GM19397 (cell line): Measurements from ENCODE around the gene HNF1A.
A peak's percentile ranks its signal among the peaks of the same experiment; 100 is the strongest.

Experiments used
- ATAC-seq: cut with Tn5 transposase; IDR thresholded peaks from one replicate; pipeline ENCODE4 v1.9.1; 2021; ENCODE audit warnings: mild to moderate bottlenecking, moderate library complexity; ENCODE audit not compliant: unreplicated experiment

HNF1A gene

DNA sequence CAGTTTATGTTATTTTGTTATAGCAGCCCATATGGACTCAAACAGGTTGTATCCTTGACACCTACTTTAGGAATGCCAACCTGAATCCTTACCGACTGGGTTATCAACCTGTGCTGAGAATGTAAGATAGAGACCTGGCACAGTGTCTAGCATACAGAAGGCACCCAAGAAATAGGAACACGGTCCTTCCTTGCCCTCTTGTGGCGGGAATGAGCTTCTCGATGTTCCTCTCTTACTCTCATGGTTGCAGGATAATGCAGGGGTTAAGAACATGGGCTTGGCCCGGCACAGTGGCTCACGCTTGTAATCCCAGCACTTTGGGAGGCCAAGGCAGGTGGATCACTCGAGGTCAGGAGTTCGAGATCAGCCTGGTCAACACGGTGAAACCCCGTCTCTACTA is 31.4 kb downstream of the HNF1A start:
- no peak for ATAC-seq

- no peak for ATAC-seq
Observed at GRCh38 chr12:121010860-121011259, 32.5 kb downstream of the HNF1A start.

DNA sequence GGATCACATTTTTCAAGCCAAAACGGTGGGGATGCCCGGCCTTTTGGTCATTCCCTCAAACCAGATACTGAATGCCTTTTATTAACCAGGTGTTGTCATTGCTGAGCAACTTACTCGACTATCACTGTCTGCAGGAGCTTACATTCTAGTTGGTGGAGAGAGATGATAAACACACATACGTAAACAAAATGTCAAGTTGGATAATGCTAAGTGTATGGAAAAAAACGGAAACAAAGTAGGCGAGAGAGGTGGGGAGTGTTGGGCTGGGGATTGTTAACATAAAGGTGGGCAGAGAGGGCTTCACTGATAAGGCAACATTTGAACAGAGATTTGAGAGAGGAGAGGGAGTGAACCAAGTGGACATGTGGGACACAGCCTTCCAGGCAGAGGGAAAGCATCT is 33.5 kb downstream of the HNF1A start:
- ATAC-seq = no peak

DNA sequence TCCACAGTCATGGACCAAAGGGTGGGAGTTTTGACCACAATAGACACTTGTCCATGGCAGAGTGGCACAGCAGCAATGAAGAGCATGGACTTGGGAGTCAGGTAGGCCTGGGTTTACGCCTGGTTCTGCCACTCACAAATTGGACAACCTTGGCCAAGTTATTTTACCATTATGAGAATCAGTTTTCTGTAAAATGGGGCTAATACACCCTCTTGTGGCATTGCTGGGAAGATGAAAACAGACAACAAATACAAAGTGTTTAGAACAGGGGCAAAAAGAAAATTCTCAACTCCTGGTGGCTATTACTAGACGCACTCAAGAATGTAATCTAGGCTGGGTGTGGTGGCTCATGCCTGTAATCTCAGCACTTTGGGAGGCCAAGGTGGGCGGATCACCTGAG is 35.4 kb downstream of the HNF1A start:
- ATAC-seq = no peak

DNA sequence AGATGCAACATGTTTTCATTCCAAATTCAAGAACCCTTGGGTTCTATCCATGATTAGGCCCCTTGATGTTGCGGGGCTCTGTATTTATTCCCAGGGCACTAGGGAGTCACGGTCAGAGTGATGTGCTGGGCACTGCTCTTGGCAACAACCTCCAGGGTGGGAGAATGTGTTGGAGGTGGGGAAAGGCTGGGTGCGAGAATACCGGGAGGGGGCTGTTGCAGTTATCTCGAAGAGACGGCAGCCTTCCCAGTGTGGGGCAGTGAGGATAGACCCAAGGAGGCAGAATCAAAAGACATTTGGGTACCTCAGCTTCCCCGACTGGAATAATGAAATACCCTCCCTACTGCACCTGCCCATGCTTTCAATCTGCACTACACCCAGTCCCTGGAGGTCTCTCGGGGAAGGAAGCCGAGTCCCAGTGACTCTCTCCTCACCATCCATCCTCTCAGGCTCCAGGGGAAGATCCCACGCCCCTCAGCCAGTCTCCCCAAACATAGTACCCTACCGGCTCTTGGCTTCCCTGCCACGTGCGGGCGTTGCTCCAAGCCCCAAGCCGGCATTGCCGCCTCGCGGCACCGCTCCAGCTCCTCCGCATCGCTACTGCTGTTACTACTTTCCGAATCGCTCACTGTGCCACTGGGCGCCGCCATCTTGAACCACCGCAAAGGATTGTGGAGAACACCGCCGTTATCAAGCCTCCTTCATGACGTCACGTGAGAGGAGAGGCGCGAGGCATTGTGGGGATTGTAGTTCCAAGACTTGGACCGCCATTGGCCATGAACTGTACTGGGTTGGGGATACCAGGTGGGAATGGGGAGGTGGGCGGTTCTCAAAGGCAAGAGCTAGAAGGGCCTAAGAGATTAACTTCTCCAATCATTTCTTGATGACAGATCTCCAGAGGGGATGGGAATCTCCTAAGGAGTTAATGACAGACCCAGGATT is 37.8 kb downstream of the HNF1A start, which contains the start of gene C12orf43:
Gene C12orf43 (minus strand): TSS at position 663 of the 942 bp plus-strand sequence. CDS start 13 bp downstream, at position 650.
- ATAC-seq = peak; percentile 94

DNA sequence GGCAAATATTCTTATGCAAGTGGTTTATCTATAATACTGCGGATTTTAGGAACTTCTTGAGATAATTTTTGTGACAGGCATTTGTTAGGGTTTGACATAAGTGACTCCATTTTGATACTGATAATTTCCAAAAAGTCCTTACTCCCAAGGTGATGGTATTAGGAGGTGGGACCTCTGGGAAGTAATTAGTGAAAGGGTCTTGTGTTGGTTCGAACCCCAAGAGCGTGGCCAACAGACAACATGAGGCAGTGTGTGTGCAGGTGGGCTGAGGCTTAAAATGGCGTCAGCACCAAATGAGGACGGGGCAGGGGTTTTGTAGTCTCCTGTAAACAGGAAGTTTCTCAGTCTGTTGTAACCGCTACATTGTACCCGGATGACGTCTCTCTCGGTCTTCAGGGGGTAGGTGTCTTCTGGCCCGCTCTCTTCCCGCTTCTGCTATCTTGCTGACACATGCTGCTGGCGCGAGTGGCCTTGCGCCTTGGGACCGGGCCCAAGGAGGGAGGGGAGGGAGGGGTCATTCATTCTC is 39.7 kb downstream of the HNF1A start:
- ATAC-seq = no peak

- ATAC-seq = no peak
Observed at GRCh38 chr12:121018860-121019617, 40.7 kb downstream of the HNF1A start.

GRCh38 chr12:121021754-121022153 is 43.4 kb downstream of the HNF1A start:
- no peak for ATAC-seq

DNA sequence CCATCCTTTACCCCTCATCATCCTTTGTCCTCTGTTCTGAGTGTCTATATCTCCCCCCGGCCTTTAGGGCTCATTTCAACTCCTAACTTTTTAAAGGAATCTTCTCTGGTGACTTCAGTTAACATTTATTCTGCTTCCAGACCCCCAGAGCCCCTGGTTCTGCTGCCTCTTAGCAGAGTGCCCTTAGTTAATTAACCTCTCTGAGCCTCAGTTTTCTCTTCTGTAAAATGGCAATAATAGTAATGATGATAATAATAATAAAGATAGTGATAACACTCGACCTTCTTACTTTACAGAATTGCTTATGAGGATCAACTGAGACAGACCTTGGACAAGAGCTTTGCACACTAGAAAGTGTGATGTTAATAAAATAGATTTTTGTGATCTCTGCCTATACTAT is 44.4 kb downstream of the HNF1A start:
- ATAC-seq = no peak

GRCh38 chr12:121023799-121024198 is 45.5 kb downstream of the HNF1A start:
- no peak for ATAC-seq

DNA sequence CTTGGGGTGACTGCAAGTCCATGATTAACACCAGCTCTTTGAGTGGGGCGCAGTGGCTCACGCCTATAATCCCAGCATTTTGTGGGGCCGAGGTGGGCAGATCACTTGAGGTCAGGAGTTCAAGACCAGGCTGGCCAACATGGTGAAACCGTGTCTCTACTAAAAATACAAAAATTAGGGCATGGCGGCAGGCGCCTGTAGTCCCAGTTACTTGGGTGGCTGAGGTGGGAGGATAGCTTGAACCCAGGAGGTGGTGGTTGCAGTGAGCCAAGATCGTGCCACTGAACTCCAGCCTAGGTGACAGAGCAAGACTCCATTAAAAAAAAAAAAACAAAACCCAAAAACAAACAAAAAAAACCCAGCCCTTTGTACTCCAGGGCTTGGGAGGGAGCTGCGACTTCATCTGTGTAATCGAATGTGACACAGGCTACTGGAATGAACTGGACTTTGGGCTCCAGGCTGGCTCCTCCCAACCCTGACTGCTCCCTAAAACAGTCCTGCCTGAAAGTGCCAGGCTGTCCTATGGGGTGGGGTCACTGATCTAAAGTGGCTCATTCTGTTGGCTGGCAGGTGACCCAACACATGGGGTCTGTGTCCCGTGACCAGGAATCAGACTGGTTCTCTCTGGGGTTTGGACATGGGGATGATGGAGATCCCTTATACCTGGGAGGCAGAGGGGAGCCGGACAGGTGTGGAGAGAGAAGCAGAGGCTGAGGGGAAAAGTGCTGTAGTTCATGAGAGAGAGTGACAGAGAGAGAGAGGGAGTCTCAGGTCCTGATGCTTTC is 47.3 kb downstream of the HNF1A start:
- no peak for ATAC-seq

DNA sequence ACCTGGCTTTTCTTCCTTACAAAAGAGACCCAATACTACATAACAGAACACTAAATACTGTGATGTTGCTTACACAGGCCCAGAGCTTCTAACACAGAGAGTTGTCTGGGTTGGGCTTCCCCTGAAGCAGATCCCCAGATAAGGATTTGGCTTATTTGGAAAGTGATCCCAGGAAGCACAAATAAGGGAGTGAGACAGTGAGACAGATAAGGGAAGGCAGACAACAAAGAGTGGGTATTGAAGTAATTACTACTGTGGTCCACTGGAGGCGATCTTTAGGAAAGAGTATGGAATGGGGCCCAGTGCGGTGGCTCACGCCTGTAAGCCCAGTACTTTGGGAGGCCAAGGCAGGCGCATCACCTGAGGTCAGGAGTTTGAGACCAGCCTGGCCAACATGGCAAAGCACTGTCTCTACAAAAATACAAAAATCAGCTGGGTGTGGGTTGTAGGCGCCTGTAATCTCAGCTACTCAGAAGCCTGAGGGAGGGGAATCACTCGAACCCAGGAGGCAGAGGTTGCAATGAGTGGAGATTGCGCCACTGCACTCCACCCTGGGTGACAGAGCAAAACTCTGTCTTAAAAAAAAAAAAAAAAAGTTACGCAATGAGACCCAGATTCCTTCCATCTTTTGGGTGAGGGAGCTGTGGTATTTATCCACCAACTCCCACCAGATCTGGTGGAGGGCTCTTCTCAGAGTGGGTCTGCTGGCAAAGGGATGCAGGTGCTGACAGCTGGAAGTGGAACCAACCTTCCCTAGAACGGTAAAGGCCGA is 48.1 kb downstream of the HNF1A start:
- ATAC-seq = no peak

DNA sequence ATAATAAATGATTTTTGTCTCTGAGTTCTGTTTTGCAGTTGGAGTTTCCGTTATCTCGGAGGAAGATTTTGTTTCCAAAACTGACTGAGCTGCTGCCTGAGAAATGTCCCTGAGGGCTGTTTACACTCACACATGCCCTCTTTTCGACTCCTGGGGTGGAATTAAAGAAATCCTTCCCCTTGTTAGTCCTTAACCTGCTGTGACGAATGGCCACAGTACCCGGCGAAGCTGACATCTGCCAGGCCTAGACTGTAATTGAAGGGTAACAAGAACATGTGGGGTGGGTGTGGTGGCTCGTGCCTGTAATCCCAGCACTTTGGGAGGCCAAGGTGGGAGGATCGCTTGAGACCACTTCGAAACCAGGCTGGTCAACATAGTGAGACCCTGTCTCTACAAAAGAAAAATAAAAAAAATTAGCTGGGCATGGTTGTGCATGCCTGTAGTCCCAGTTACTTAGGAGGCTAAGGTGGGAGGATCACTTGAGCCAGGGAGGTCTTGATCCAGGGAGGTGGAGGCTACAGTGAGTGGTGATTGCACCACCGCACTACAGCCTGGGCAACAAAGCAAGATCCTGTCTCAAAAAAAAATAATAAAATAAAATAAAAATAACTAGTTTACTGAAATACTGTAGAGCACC is 52.4 kb downstream of the HNF1A start:
- no peak for ATAC-seq

GRCh38 chr12:121033625-121034349 is 55.4 kb downstream of the HNF1A start:
- no peak for ATAC-seq

- ATAC-seq = no peak
Observed at GRCh38 chr12:121034616-121035305, 56.4 kb downstream of the HNF1A start.

- ATAC-seq = no peak
Observed at GRCh38 chr12:121036810-121037326, 58.5 kb downstream of the HNF1A start.

DNA sequence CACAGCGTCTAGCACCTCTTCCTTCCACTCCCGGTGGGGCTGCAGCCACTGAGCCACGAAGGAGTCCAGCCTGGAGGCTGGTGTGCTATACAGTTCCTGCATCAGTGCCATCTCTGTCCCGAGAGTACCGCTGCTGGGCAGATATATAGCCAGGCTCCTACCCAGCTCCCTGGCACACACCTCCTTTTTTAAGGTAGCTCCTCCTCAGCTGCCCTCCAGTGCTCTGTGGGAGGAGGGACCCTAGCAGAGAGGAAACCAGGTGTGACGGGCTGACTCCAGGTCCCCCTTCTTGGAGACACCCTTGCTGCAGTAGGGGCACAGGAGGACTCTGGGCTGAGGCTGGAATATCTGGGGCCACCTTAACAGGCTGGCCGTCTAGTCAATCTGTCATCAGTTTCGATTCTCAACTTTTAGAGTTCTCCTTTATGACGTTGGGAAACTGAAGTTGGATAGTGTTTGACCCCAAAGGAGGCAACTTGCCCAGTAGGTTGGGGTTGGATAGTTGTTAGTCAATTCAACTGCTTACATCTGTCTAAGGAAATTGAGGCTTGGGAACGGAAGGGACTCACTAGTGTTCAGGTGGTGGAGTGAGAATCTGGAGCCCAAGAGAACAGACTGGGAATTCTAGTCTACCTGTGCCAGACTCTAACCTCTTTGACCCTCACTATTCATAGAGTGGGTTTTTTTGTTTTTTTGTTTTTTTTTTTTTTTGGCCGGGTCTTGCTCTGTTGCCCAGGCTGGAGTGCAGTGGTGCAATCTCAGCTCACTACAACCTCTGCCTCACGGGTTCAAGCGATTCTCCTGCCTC is 60.7 kb downstream of the HNF1A start, which contains the start of gene OASL:
Gene OASL (minus strand): TSS at position 386 of the 808 bp plus-strand sequence. CDS start 275 bp downstream, at position 111.
- peak; percentile 63 for ATAC-seq
